Upper lobe of left lung (tissue), 4 donors: ENCODE measurements around the gene SETBP1.

ENCODE experiments used
- CTCF ChIP-seq, 6 experiments: fragments of 450-650 bp in 4 of 6; fragments of 200-600 bp in 2 of 6; sonication (generic) in 2 of 6; IDR thresholded peaks; one replicate each; pipeline ENCODE4 v1.5.1; 2016 to 2019; ENCODE audit warnings: antibody characterized with exemption in 6 of 6
- EP300 ChIP-seq, 4 donors: sonication (generic); formaldehyde crosslinking; IDR thresholded peaks; one replicate each; pipeline ENCODE4 v1.5.1; 2017; ENCODE audit warnings: antibody characterized with exemption in 4 of 4, control low read depth in 2 of 4
- POLR2A ChIP-seq, 4 donors: fragments of 450-650 bp; IDR thresholded peaks; one replicate each; pipeline ENCODE4 v1.5.1; 2016 to 2017; ENCODE audit warnings: antibody characterized with exemption in 4 of 4, mild to moderate bottlenecking in 2 of 4
- POLR2AphosphoS5 ChIP-seq, 2 donors: sonication (generic); formaldehyde crosslinking; IDR thresholded peaks; one replicate each; pipeline ENCODE4 v1.5.1; 2017; ENCODE audit warnings: antibody characterized with exemption in 2 of 2

GRCh38 chr18:44958040-44958439 lies 277.4 kb downstream of the SETBP1 start:
- TF ChIP-seq CTCF (IDR thresholded peaks at IDR 0.05) (no peak), POLR2A (IDR thresholded peaks at IDR 0.05) (no peak), EP300 (IDR thresholded peaks at IDR 0.05) (no peak), POLR2AphosphoS5 (IDR thresholded peaks at IDR 0.05) (no peak)
